C1 segment of cervical spinal cord (tissue), 14 donors: ENCODE data around the gene TBCB.
"Not testable (repeated sequence)": the region's sequence is repeated elsewhere in the genome, so short reads cannot be mapped to it uniquely, and the experiment has no call there.

Experiments
- DNase-seq, 14 donors: peaks; one replicate each; lab custom pipeline; 2025; lab: John Stamatoyannopoulos, UW

The TBCB gene, protein sequence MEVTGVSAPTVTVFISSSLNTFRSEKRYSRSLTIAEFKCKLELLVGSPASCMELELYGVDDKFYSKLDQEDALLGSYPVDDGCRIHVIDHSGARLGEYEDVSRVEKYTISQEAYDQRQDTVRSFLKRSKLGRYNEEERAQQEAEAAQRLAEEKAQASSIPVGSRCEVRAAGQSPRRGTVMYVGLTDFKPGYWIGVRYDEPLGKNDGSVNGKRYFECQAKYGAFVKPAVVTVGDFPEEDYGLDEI

DNA sequence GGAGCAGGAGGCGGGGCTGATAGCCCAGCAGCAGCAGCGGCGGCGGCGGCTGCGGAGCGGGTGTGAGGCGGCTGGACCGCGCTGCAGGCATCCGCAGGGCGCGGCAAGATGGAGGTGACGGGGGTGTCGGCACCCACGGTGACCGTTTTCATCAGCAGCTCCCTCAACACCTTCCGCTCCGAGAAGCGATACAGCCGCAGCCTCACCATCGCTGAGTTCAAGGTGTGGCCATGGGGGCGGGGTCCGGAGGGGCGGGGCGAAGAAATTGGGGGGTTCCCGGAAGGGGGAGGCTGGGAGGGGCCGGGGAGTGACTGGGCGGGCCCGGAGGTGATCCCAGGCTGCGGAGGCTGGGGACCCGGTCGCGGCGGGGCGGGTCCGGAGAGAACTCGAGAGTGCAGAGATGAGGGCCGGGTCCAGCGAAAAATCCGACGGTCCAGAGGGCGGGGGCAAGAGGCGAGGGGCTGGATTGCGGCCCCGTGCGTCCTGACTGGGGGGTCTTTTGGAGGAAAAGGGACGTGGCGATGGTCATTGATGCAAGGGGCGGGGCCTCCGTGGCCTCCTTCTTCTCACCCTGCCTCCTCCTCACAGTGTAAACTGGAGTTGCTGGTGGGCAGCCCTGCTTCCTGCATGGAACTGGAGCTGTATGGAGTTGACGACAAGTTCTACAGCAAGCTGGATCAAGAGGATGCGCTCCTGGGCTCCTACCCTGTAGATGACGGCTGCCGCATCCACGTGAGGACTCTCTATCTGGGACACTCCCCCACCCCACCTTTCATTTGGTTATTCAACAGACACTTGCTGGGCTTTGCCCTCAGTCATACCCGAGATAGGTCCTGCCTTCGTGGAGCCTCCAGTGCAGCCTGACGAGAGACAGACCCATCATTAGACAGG is at the start of gene TBCB:
TBCB (plus strand) TSS at position 16 of the 891 bp plus-strand sequence; CDS start at position 109, 93 bp downstream.
- DNase-seq, result peak in 1 of 14 donors; percentile 73

DNA sequence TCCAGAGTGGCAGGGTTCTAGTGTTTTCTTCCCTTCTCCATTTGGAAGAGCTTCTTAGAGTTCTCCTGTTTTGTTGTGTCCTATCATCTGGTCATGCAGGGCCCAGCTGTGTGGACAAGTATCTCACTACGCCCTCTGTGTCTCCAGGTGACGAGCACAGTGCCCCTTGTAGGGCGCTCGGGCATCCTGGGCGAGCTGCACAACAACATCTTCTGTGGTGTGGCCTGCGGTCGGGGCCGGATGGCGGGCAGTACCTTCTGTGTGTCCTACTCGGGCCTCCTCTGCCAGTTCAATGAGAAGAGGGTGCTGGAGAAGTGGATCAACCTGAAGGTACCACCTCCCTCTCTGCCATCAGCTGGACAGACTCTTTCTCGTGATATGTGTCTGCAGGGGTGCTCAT is 47.6 kb upstream of the TBCB start:
- DNase-seq, result no peak

DNA sequence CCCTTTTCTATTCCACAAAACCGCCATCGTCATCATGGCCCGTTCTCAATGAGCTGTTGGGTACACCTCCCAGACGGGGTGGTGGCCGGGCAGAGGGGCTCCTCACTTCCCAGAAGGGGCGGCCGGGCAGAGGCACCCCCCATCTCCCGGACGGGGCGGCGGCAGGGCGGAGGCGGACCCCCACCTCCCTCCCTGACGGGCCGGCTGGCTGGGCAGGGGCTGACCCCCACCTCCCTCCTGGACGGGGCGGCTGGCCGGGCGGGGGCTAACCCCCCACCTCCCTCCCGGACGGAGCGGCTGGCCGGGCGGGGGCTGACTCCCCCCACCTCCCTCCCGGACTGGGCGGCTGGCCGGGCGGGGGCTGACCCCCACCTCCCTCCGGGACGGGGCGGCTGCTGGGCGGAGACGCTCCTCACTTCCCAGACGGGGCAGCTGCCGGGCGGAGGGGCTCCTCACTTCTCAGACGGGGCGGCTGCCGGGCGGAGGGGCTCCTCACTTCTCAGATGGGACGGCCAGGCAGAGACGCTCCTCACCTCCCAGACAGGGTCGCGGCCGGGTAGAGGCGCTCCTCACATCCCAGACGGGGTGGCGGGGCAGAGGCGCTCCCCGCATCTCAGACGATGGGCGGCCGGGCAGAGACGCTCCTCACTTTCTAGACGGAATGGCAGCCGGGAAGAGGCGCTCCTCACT is 46.3 kb upstream of the TBCB start:
- not testable (repeated sequence) for DNase-seq

DNA sequence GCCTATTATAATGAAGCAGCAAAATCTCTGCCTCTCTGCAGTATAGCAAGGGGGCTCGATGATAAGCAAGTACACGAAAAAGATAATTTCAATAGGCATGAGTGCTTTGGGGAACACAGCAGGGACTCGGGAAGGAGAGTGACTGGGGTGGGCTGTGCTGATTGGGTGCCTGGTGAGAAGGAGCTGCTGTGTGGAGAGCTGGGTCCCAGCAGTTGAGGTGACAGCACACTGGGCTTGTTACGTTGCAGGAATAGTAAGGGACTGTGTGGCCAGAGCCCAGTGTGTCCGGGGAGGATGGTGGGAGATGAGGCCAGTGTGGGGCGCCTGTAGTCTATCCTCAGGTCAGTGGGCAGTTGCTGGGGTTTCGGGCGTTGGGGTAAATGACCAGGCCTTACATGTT is 43.2 kb upstream of the TBCB start:
- DNase-seq, result no peak

DNA sequence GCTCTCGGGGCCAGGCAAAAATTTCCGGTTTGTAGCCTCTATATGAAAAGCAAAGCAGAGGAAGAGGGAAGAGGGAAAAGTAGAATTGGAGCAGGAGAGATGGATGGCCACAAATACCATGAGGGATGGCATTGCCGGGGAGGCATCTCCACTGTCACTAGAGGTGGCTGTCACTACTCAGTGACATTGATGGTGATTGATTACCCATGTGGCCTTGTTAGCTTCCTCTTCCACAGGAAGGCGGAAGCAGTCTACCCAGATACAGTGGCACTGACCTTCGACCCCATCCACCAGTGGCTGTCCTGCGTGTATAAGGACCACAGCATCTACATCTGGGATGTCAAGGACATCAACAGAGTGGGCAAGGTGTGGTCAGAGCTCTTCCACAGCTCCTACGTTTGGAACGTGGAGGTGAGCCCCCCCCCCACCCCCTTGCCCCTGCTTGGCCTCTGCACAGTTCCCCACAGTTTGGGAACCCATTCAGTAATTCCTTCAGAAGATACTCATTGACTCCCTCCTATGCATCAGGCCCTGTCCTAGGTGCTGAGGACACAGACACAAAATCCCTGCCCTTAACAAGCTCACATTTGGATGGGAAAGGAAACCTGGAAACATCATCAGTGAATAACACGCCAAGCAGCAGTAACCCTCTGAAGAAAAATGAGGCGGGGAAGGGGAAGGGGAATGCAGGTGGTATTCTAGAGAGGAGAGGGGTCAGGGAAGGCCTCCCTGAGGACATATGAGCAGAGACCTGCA is 42.0 kb upstream of the TBCB start:
- DNase-seq, result no peak

DNA sequence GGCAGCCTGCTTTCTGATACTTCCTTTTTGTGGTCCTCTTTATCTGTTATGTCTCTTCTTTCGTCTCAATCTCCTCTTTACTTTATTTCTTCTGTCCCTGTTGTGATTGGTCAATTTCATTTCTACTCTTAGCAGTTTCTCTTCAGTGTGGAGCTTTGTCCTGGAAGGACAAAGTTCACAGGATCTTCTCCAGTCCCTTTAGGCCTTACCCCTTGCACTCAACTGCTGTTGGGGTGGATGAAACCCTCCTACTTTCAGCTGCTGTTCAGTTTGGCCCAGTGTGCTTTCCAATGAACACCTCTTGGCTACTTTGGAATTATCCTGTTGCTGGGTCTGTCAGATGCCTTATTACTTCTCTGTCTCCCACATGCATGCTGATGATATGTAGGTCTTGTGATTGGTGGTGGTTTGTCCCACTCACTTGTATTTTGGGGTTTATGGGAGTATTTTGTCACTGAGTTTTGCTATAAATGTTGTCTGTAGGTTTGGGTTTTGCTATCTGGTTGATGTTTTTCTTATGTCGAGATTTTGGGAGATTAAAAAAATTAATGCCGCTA is 35.8 kb upstream of the TBCB start:
- no peak for DNase-seq

DNA sequence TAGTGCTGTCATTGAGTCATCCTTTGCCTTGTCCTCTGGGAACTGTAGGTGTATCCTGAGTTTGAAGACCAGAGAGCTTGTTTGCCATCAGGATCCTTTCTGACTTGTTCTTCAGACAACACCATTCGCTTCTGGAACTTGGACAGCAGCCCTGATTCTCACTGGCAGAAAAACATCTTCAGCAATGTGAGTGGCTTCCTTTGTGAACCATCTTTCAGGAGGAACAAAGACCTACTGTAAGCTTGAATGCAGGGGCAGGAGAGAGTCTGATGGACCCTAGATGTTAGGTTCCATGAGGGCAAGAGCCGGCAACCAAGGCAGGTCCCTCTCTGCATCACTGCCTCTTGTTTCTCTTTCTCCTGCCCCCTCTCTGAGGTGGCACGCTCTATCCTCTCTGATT is 33.9 kb upstream of the TBCB start:
- DNase-seq, result peak in 8 of 14 donors; percentile 7 to 49 (median 32)

DNA sequence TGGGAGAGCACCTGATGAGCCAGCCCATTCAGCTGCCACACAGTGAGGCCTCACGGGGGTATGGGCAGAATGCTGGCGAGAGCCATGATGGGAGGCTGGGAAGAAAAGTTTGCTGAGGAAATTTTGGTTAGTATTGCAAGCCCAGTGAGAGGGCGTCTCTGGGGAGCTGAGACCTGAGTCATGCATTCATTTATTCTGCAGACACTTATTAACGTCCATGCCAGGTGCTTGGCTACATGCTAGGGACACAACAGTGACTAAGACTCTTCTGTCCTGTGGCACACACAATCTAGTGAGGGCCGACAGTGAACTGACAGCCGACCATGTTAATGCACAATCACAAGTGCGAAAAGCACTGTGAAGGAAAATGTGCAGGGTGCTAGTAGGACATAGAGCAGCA is 33.4 kb upstream of the TBCB start:
- DNase-seq, result no peak

DNA sequence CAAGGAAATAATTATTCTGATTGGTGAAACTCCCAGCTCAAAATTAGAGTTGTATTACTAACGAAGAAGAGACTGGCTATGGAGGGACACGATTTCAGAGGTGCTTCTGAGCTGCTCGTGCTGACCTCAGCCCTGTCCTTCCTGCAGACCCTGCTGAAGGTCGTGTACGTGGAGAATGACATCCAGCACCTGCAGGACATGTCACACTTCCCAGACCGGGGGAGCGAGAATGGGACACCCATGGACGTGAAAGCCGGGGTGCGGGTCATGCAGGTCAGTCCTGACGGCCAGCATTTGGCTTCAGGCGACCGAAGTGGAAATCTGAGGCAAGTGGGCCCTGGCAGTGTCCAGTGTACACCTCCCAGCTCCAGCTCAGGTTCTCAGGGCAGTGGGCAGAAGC is 32.4 kb upstream of the TBCB start:
- DNase-seq, result no peak

DNA sequence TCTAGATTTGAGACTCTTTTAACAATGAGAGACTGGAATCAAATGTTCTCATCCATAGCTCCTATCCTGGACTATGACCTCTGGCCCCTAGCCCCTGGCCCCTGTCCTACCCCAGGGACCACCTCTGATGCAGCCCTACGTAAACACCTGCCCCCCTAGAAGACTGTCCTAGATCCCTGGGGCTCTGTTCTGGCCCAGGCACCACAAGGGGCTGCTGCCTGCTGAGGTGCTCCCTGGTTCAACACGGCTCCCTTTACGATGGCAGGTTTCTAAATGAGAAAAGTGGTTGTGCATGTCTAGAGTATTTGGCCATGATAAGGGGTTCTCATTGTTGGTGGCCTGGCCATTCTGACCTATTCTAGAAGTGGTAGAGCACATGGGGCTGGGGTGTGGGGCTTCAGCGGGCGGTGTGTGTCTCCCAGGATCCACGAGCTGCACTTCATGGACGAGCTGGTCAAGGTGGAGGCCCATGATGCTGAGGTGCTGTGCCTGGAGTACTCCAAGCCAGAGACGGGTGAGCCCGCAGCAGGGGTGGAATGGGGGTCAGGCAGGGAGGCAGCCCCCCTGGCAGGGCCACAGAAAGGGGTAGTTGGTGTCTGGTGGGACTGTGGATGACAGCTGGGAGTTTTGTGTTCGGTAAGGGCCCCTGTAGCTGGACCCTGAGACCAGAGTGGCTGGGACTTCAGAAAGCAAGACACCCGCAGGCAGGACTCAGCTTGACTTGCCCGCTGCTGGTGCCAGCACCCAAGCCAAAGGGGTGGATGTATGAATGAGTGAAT is 30.8 kb upstream of the TBCB start:
- DNase-seq, result no peak

DNA sequence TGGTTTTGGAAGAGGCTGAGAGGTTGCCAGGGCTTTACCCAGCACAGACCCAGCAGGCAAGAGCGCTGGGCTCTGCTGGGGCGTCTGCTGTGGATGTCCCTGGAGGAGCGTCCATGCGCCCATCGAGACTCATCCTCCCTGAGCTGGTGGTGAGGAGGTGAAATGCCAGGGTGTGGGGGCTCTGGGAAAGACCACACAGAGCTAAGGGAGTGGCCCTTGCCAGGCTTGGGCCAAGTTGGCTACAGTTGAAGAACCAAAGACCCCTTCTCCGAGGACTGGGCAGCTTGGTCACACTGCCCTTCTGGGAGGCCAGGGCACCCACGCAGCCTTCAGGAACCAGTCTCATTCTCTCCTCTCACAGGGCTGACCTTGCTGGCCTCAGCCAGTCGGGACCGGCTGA is 28.9 kb upstream of the TBCB start:
- DNase-seq, result no peak

DNA sequence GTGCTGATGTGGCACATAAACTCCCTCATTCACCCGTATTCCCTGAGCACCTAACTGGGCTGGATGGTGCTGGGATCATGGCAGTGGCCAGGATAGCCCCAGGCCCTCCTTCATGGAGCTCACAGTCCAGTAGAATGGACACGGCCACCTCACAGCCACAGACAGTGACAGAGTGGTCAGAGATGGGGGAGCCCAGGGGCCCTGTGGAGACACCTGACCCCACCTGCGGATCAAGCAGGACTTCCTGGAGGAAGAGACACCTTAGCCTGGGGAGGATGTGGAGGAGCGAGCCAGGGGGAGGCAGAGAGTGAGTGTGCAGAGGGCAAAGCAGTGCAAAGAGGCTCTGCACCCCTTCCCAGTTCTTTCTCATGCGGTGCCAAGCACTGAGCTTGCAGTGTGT is 25.4 kb upstream of the TBCB start:
- no peak for DNase-seq

DNA sequence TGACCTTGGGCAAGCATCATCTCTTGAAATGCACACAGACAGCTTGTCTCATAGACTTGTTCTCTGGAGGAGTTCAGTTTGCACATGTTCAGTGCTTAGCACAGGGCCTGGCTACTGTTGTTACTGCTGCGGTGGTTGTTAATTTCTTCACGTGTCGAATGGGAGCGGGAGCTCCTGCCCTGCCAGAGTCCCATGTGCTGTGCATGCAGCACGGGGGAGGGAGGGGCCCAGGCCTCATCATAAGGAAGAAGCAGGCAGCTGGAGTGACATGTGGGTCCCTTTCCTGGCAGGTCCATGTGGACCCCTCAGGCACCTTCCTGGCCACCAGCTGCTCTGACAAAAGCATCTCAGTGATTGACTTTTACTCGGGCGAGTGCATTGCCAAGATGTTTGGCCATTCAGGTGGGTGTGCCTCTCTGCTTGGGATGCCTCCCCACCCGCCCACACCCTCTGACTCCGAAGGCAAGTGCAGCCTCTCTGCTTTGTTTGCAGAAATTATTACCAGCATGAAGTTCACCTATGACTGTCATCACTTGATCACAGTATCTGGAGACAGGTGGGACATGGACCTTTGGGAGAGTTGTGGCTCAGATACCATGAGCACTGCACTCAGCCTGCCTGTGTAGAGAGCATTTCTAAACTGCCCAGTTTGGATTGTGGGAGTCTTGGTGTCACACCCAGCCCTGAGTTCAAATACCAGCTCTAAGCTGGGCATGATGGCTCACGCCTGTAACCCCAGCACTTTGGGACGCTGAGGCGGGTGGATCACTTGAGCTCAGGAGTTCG is 24.2 kb upstream of the TBCB start:
- DNase-seq, result no peak

DNA sequence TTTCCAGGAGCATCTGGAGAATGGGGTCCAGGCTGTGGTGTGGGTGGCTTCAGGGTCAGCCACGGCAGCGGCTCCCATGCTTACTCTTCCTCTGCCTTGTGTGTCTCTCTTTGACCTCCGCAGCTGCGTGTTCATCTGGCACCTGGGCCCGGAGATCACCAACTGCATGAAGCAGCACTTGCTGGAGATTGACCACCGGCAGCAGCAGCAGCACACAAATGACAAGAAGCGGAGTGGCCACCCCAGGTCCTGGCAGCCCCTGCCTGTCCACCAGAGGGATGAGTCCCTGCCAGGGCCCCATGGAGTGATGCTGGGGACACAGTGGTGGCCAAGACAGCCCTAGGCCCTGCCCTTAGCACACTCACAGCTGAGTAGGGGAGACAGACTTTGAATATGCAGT is 22.7 kb upstream of the TBCB start:
- DNase-seq, result peak in 1 of 14 donors; percentile 5

DNA sequence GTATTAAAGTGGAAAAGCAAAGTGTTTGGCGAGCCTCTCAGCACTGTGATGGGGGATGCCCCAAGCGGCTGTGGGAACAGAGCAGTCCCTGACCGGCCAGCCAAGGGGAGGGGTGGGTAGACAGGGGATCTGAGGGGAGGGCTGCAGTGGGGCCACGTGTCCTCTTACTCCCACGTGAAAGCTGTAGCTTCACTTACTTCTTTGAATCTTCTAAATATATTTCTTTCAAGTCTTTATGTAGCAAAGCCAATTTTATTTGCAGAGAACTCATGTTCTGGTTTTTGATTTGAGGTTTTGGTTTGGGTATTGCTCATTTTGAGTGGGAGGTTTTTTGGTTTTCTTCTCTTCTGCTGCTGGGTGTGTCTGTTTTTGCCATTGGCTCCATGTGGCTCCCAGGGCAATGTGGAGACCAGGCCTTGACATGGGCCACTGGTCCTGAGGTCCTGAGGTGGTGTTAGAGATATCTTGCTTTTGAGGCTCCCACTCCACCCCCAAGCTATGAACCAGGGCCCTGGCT is 22.1 kb upstream of the TBCB start:
- DNase-seq, result peak in 1 of 14 donors; percentile 47

DNA sequence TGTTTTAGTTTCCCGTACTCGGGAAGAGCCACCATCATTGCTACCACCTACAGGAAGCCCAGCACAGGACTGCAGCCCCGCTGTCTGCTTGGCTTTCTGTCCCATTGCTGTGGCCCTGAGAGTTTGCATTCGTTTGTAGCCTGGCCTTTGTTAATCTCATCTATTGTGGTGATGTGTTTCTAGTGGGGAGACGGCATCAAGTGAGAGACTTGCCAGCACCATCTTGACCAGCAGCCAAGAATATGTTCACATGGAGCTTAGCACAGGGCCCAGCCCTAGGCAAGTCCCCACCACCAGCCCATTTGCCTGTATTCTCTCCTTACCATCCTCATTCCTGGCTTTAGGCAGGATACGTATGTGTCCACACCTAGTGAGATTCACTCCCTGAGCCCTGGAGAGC is 21.6 kb upstream of the TBCB start:
- peak in 5 of 14 donors; percentile 6 to 47 (median 13) for DNase-seq

DNA sequence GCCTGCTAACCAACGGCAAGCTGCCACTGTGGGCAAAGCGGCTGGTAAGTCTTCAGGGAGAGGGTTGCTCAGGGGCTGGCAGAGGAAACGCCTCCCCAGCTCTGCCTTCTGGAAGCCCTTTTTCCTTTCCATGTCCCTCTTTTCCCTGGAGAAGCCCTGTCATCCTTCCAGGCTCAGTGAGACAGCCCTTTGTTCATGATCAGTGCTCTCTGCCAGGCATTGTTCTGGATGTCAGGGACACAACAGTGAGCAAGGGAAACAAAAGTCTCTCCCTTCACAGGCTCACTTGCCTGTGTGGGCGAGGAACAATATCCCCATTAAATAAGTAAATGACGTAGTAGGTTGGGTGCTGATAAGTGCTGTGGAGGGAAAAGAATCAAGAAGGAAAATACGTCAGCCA is 18.2 kb upstream of the TBCB start:
- DNase-seq, result peak in 12 of 14 donors; percentile 25 to 86 (median 73)

DNA sequence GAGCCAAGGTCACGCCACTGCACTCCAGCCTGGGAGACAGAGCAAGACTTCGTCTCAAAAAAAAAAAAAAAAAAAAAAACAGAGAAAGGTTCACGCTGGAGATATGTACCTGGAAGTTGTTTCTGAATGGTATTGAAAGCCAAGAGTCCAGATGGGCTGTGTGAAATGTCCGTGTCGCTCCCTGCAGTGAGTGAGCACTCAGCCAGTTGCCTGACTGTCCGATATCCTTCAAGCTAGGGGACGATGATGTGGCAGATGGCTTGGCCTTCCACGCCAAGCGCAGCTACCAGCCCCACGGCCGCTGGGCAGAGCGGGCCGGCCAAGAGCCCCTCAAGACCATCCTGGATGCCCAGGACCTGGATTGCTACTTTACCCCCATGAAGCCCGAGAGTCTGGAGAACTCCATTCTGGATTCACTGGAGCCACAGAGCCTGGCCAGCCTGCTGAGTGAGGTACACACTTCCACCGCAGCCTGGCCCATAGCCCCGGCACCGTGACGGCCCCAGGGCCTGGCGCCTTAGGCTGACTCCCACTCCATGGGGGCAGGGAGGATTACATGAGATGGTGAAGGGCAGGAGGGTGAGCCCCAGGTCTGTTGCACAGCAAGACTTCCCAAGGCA is 16.0 kb upstream of the TBCB start:
- peak in 1 of 14 donors; percentile 83 for DNase-seq

DNA sequence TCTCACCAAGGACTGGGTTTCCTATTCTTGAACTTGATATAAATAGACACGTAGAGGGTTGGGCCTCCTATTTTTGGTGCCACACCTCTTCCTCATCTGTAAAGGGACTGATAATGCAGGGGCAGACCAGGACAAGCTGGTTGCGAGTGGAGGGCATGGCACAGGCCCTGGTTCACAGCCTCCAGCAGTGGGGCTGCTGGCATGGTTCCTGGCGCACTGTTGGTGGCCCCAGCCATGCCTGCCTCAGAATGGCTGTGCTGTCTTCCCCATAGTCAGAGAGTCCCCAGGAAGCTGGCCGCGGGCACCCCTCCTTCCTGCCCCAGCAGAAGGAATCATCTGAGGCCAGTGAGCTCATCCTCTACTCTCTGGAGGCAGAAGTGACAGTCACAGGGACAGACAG is 14.8 kb upstream of the TBCB start:
- peak in 3 of 14 donors; percentile 26 to 76 (median 30) for DNase-seq
